Panc1 (cell line): ENCODE results near the gene PITRM1. TPM values are rescaled to one million over a fixed set of nuclear protein-coding genes. Genes with fewer than 3 reads are reported as not detected.
"Not testable (repeated sequence)": the region's sequence is repeated elsewhere in the genome, so short reads cannot be mapped to it uniquely, and the experiment has no call there.

Source experiments
- ATAC-seq: fragments of 200-7000 bp; cut with Tn5 transposase; 2 replicates; pipeline ENCODE4 v1.9.1; 2020; ENCODE audit warnings: mild to moderate bottlenecking, moderate library complexity
- Bru-seq: library from RNA; stranded (reverse); fragments of 400-500 nt; gene quantifications from one replicate; lab custom pipeline; 2021; lab: Mats Ljungman, UMichigan
- BruChase-seq, 2 experiments: library from RNA; stranded (reverse); fragments of 400-500 nt; gene quantifications; one replicate each; lab custom pipeline; 2021; lab: Mats Ljungman, UMichigan
- BruUV-seq: library from RNA; stranded (reverse); fragments of 400-500 nt; replicated peaks from 2 replicates; lab custom pipeline; 2021; lab: Mats Ljungman, UMichigan
- CTCF ChIA-PET: fragments of 300-600 bp; sonication (Branson Sonifier 250); formaldehyde crosslinking; loops from one replicate; lab custom pipeline; 2022; ENCODE audit warnings: antibody characterized with exemption; lab: Charles Lee
- POLR2A ChIA-PET: fragments of 300-600 bp; sonication (Branson Sonifier 250); formaldehyde crosslinking; loops from one replicate; lab custom pipeline; 2022; ENCODE audit warnings: antibody characterized with exemption; lab: Charles Lee
- DNase-seq: peaks from one replicate; pipeline ENCODE4 v3.0.0-alpha.2; 2010; ENCODE audit warnings: low read depth, low spot score
- H3K27ac ChIP-seq: 2 replicates; pipeline ENCODE4 v1.5.1; 2011; ENCODE audit warnings: mild to moderate bottlenecking, low read length, inconsistent platforms
- H3K27me3 ChIP-seq: fragments of 200-500 bp; sonication (Bioruptor generic); 2 replicates; pipeline ENCODE4 v1.6.0; 2014; ENCODE audit warnings: low read length, inconsistent platforms; ENCODE audit not compliant: control insufficient read depth, insufficient read depth
- H3K36me3 ChIP-seq: fragments of 200-500 bp; sonication (Bioruptor generic); 2 replicates; pipeline ENCODE4 v1.5.1; 2014; ENCODE audit warnings: inconsistent platforms, mild to moderate bottlenecking, low read length, moderate library complexity; ENCODE audit not compliant: control insufficient read depth, insufficient read depth
- H3K4me1 ChIP-seq: 2 replicates; pipeline ENCODE4 v1.5.1; 2011; ENCODE audit warnings: inconsistent platforms, mild to moderate bottlenecking, low read length, moderate library complexity; ENCODE audit not compliant: control insufficient read depth, insufficient read depth
- H3K4me3 ChIP-seq, 2 experiments: 2 replicates each; pipeline ENCODE4 v1.5.1; 2011 to 2012; ENCODE audit warnings: low read depth in 2 of 2, low read length in 2 of 2, mild to moderate bottlenecking in 2 of 2, inconsistent platforms in 1 of 2, moderate library complexity in 1 of 2
- H3K9me3 ChIP-seq: fragments of 200-500 bp; sonication (Bioruptor generic); 2 replicates; pipeline ENCODE4 v1.5.1; 2014; ENCODE audit warnings: low read depth, mild to moderate bottlenecking, inconsistent platforms, low read length, moderate library complexity; ENCODE audit not compliant: control insufficient read depth, insufficient read depth
- CTCF ChIP-seq: fragments of 450-650 bp; IDR thresholded peaks from 2 replicates; pipeline ENCODE4 v1.5.1; 2017; ENCODE audit warnings: mild to moderate bottlenecking
- POLR2AphosphoS5 ChIP-seq: IDR thresholded peaks from 2 replicates; pipeline ENCODE4 v1.6.1; 2012; ENCODE audit warnings: mild to moderate bottlenecking, low read depth, low read length, moderate library complexity
- REST ChIP-seq, 2 experiments: IDR thresholded peaks; 2 replicates each; pipeline ENCODE4 v1.6.1; 2011 to 2012; ENCODE audit warnings: low read depth in 2 of 2, control low read depth in 1 of 2, low read length in 1 of 2, mild to moderate bottlenecking in 1 of 2, moderate library complexity in 1 of 2; ENCODE audit not compliant: insufficient read depth in 1 of 2
- SIN3A ChIP-seq: IDR thresholded peaks from 2 replicates; pipeline ENCODE4 v1.6.1; 2012; ENCODE audit warnings: low read depth, mild to moderate bottlenecking, low read length, moderate library complexity, borderline replicate concordance; ENCODE audit not compliant: insufficient read depth
- TCF7L2 ChIP-seq: IDR thresholded peaks from 2 replicates; pipeline ENCODE4 v1.6.1; 2011; ENCODE audit warnings: mild to moderate bottlenecking, low read depth, low read length, inconsistent platforms
- in situ Hi-C: cut with HindIII; loops from 2 replicates; pipeline ENCODE4 v1.10.0; 2016; ENCODE audit warnings: low sequenced_read_pairs, low pct_unique_long_range_greater_than_20kb
- intact Hi-C: fragments of 100-400 bp; cut with micrococcal nuclease; formaldehyde crosslinking; loops from one replicate; pipeline ENCODE4 v1.10.0; 2022; ENCODE audit not compliant: unreplicated experiment
- long read RNA-seq: library from polyadenylated mRNA; unstranded; transcript quantifications from one replicate; pipeline ENCODE4 v2.0.0, GENCODE V29; 2021; ENCODE audit not compliant: unreplicated experiment
- polyA plus RNA-seq: library from polyadenylated mRNA; unstranded; fragments of >200 nt; gene quantifications from one replicate; pipeline ENCODE4 v1.2.1, GENCODE V29; 2012; ENCODE audit warnings: missing spikeins; ENCODE audit not compliant: insufficient read length
- total RNA-seq: library from RNA; stranded (reverse); gene quantifications from one replicate; pipeline ENCODE4 v1.2.1, GENCODE V29; 2021; ENCODE audit not compliant: unreplicated experiment

PITRM1 gene
- 63.5 TPM for total RNA-seq
- polyA plus RNA-seq, result 53.5 TPM
- Bru-seq, nascent RNA, result percentile 72 among the genes with signal in this experiment
- BruChase-seq, experiment 1, labeled RNA remaining after a 2-hour chase, result percentile 73 among the genes with signal in this experiment
- BruChase-seq, experiment 2, labeled RNA remaining after a 6-hour chase, result percentile 76 among the genes with signal in this experiment
- long read RNA-seq, transcript PITRM1-201 (27 exons, 3,450 nt), result major isoform, 52 of 115 reads
- long read RNA-seq, partial matches to known transcripts, result 46 of 115 reads
- long read RNA-seq, other reads (novel, unspliced or antisense), result 15 of 115 reads

- Histone ChIP-seq H3K4me3 (peak within 1 kb of the TSS; percentile 79 to 85), H3K27ac (peak within 1 kb of the TSS; percentile 82), H3K9me3 (no peaks in the 10 kb centered on the region), H3K27me3 (no peaks in the 10 kb centered on the region), H3K4me1 (peaks cover 4% of the 10 kb centered on the region; the same call in 1 of the 2 replicates), H3K36me3 (peaks cover 4% of the 10 kb centered on the region; the same call in 1 of the 2 replicates)
- intact Hi-C loops (no loop called here), in situ Hi-C loops (no loop called here)
- BruUV-seq, result no TSS peak
- ChIA-PET POLR2A (interaction anchor here (0.5 to 0.7 kb wide), 5 partner anchors 93 to 1524 kb away, joined by 4 to 16 read pairs (median 9); no protein-coding TSS in a partner anchor), CTCF (no interaction called here)
- ATAC-seq, result peak; percentile 99
- DNase-seq, result peak; percentile 74
- TF ChIP-seq SIN3A (0 out of 2 replicates have a peak, but pooled peaks have one; percentile 52), POLR2AphosphoS5 (peak; percentile 95), TCF7L2 (no peak), CTCF (no peak), REST (IDR thresholded peaks at IDR 0.05; ENCODE audit: insufficient read depth in 1 of 2, low read depth in 2 of 2, low read length in 1 of 2) (0 out of 4 replicates have a peak, but pooled peaks of 1 of the 2 experiments have one; percentile 45)
Measured at GRCh38 chr10:3172446-3173170, at the start of gene PITRM1. Gene PITRM1, minus strand, starts transcription at chr10:3172782. Its CDS starts 10 bp downstream, at chr10:3172772.

- no TSS peak for BruUV-seq
- TF ChIP-seq CTCF (peak; percentile 41), SIN3A (no peak)
- Histone ChIP-seq H3K4me3 (no peak overlapping the region), H3K27me3 (no peaks in the 10 kb centered on the region), H3K4me1 (peaks cover 4% of the 10 kb centered on the region), H3K36me3 (no peaks in the 10 kb centered on the region), H3K27ac (no peak overlapping the region), H3K9me3 (no peaks in the 10 kb centered on the region)
- intact Hi-C loops, result no loop called here
- in situ Hi-C loops, result no loop called here
- CTCF ChIA-PET, result no interaction called here
- DNase-seq (no peak), ATAC-seq (no peak)
- POLR2A ChIA-PET, result no interaction called here
Measured at GRCh38 chr10:3222068-3222467, 49.5 kb upstream of the PITRM1 start.

- ATAC-seq, in situ Hi-C loops, CTCF ChIA-PET, H3K27me3 ChIP-seq, H3K27ac ChIP-seq, H3K36me3 ChIP-seq, H3K4me3 ChIP-seq, BruUV-seq, H3K9me3 ChIP-seq, intact Hi-C loops, H3K4me1 ChIP-seq, POLR2A ChIA-PET, DNase-seq: not testable (repeated sequence)
Measured at GRCh38 chr10:3221601-3222000, 49.0 kb upstream of the PITRM1 start.
